H9 (cell line): Measurements from ENCODE around the gene SSBP2. TPM values are rescaled to one million over a fixed set of nuclear protein-coding genes. Genes with fewer than 3 reads are reported as not detected.

Experiments
- DNase-seq: peaks from one replicate; pipeline ENCODE4 v3.0.0-alpha.2; 2017
- H2AFZ ChIP-seq: one replicate; pipeline ENCODE4 v1.6.1; 2013; ENCODE audit warnings: mild to moderate bottlenecking, low read length, control low read depth, moderate library complexity
- H2AK5ac ChIP-seq: 2 replicates; pipeline ENCODE4 v1.6.1; 2013; ENCODE audit warnings: low read length, control low read depth, mixed read lengths; ENCODE audit not compliant: insufficient read length
- H2BK120ac ChIP-seq: one replicate; pipeline ENCODE4 v1.6.1; 2013; ENCODE audit warnings: low read depth, mild to moderate bottlenecking, low read length, control low read depth, inconsistent platforms; ENCODE audit not compliant: poor library complexity, severe bottlenecking
- H2BK12ac ChIP-seq: 2 replicates; pipeline ENCODE4 v1.6.1; 2013; ENCODE audit warnings: low read length, control low read depth, mixed read lengths, low read depth; ENCODE audit not compliant: insufficient read length
- H2BK15ac ChIP-seq: 2 replicates; pipeline ENCODE4 v1.6.1; 2013; ENCODE audit warnings: low read depth, low read length, control low read depth
- H2BK20ac ChIP-seq: one replicate; pipeline ENCODE4 v1.6.1; 2013; ENCODE audit warnings: low read depth, mild to moderate bottlenecking, low read length, control low read depth, inconsistent platforms; ENCODE audit not compliant: poor library complexity, severe bottlenecking
- H2BK5ac ChIP-seq: 2 replicates; pipeline ENCODE4 v1.6.1; 2013; ENCODE audit warnings: low read length, control low read depth, mixed read lengths; ENCODE audit not compliant: insufficient read length
- H3K14ac ChIP-seq: 2 replicates; pipeline ENCODE4 v1.6.1; 2013; ENCODE audit warnings: low read length, control low read depth; ENCODE audit not compliant: insufficient read depth
- H3K18ac ChIP-seq: 2 replicates; pipeline ENCODE4 v1.6.1; 2013; ENCODE audit warnings: low read depth, mild to moderate bottlenecking, mixed read lengths, low read length, control low read depth; ENCODE audit not compliant: insufficient read length
- H3K23ac ChIP-seq: 2 replicates; pipeline ENCODE4 v1.6.1; 2013; ENCODE audit warnings: low read length, control low read depth, mixed read lengths, low read depth; ENCODE audit not compliant: insufficient read length
- H3K23me2 ChIP-seq: 2 replicates; pipeline ENCODE4 v1.6.1; 2013; ENCODE audit warnings: low read depth, mild to moderate bottlenecking, mixed read lengths, low read length, control low read depth; ENCODE audit not compliant: insufficient read length, poor library complexity, severe bottlenecking
- H3K27ac ChIP-seq: 2 replicates; pipeline ENCODE4 v1.5.1; 2013; ENCODE audit warnings: low read length, control low read depth, mixed read lengths, low read depth; ENCODE audit not compliant: insufficient read length
- H3K27me3 ChIP-seq: 2 replicates; pipeline ENCODE4 v1.6.1; 2013; ENCODE audit warnings: low read length, control low read depth, inconsistent platforms; ENCODE audit not compliant: insufficient read depth
- H3K4ac ChIP-seq: 2 replicates; pipeline ENCODE4 v1.6.1; 2013; ENCODE audit warnings: low read depth, mild to moderate bottlenecking, control low read depth, inconsistent platforms, low read length, moderate library complexity
- H3K4me1 ChIP-seq: 2 replicates; pipeline ENCODE4 v1.6.1; 2013; ENCODE audit warnings: low read length, control low read depth, inconsistent platforms; ENCODE audit not compliant: insufficient read depth
- H3K4me2 ChIP-seq: 2 replicates; pipeline ENCODE4 v1.6.1; 2013; ENCODE audit warnings: low read length, control low read depth, mixed read lengths; ENCODE audit not compliant: insufficient read length, insufficient read depth
- H3K56ac ChIP-seq: 2 replicates; pipeline ENCODE4 v1.6.1; 2013; ENCODE audit warnings: low read depth, mild to moderate bottlenecking, mixed read lengths, low read length, control low read depth; ENCODE audit not compliant: insufficient read length
- H3K79me1 ChIP-seq: 2 replicates; pipeline ENCODE4 v1.6.1; 2013; ENCODE audit warnings: low read depth, mild to moderate bottlenecking, moderate library complexity, low read length, control low read depth, inconsistent platforms; ENCODE audit not compliant: insufficient read depth, poor library complexity, severe bottlenecking
- H3K79me2 ChIP-seq: 2 replicates; pipeline ENCODE4 v1.6.1; 2013; ENCODE audit warnings: low read length, control low read depth, inconsistent platforms; ENCODE audit not compliant: insufficient read depth
- H3K9ac ChIP-seq: 2 replicates; pipeline ENCODE4 v1.6.1; 2013; ENCODE audit warnings: low read length, control low read depth, mixed read lengths; ENCODE audit not compliant: insufficient read length; ENCODE audit errors: extremely low read depth
- H3K9me3 ChIP-seq: one replicate; pipeline ENCODE4 v1.6.1; 2013; ENCODE audit warnings: low read depth, low read length, inconsistent platforms; ENCODE audit not compliant: control insufficient read depth
- H3T11ph ChIP-seq: one replicate; pipeline ENCODE4 v1.6.1; 2013; ENCODE audit warnings: mild to moderate bottlenecking, low read length, control low read depth, inconsistent platforms
- H4K20me1 ChIP-seq: one replicate; pipeline ENCODE4 v1.6.1; 2013; ENCODE audit not compliant: control insufficient read depth, insufficient read length, insufficient read depth
- H4K5ac ChIP-seq: 2 replicates; pipeline ENCODE4 v1.6.1; 2013; ENCODE audit warnings: low read depth, mild to moderate bottlenecking, mixed read lengths, low read length, control low read depth; ENCODE audit not compliant: insufficient read length
- H4K8ac ChIP-seq: replicated peaks from 2 replicates; pipeline ENCODE4 v1.6.1; 2013; ENCODE audit warnings: low read length, control low read depth, mixed read lengths, low read depth; ENCODE audit not compliant: insufficient read length
- H4K91ac ChIP-seq: 2 replicates; pipeline ENCODE4 v1.6.1; 2013; ENCODE audit warnings: low read depth, mild to moderate bottlenecking, moderate library complexity, mixed read lengths, low read length, control low read depth; ENCODE audit not compliant: insufficient read length
- H3K27ac Mint-ChIP-seq, 3 experiments: 2 replicates in 2 of 3; 3 replicates in 1 of 3; pipeline ENCODE4 v1.8.0; 2020 to 2021; ENCODE audit warnings: mixed read lengths in 3 of 3, mild to moderate bottlenecking in 1 of 3, moderate library complexity in 1 of 3
- H3K27me3 Mint-ChIP-seq: 2 replicates; pipeline ENCODE4 v1.8.0; 2021; ENCODE audit warnings: low read depth, mild to moderate bottlenecking, moderate library complexity, mixed read lengths
- H3K36me3 Mint-ChIP-seq, 3 experiments: 2 replicates in 2 of 3; 3 replicates in 1 of 3; pipeline ENCODE4 v1.8.0; 2020 to 2021; ENCODE audit warnings: low read depth in 3 of 3, mixed read lengths in 3 of 3; ENCODE audit not compliant: insufficient read depth in 1 of 3
- H3K4me1 Mint-ChIP-seq, 2 experiments: 2 replicates each; pipeline ENCODE4 v1.8.0; 2020; ENCODE audit warnings: mixed read lengths in 2 of 2
- H3K4me3 Mint-ChIP-seq, 2 experiments: 2 replicates in 1 of 2; 3 replicates in 1 of 2; pipeline ENCODE4 v1.8.0; 2020 to 2021; ENCODE audit warnings: mild to moderate bottlenecking in 2 of 2, mixed read lengths in 2 of 2, moderate library complexity in 1 of 2
- H3K9me3 Mint-ChIP-seq, 2 experiments: 2 replicates in 1 of 2; 3 replicates in 1 of 2; pipeline ENCODE4 v1.8.0; 2020; ENCODE audit warnings: mild to moderate bottlenecking in 2 of 2, mixed read lengths in 2 of 2, moderate library complexity in 1 of 2
- WGBS: extraction: QIAGEN DNeasy Blood & Tissue Kit; methylation state at CpG from one replicate; pipeline ENCODE4 v1.1.7; 2013; ENCODE audit warnings: missing lambda C conversion rate, low lambda C conversion rate, mixed read lengths; ENCODE audit not compliant: insufficient read length; ENCODE audit errors: extremely low coverage; 5-methylcytosine and 5-hydroxymethylcytosine counted together
- total RNA-seq: library from RNA; stranded (reverse); gene quantifications from 2 replicates; pipeline ENCODE4 v1.2.1, GENCODE V29; 2021
- TF ChIP-seq, protein P1 (sequence below): fragments of 200-600 bp; sonication (generic); conservative IDR thresholded peaks from 3 replicates; pipeline ENCODE4 v1.8.0; 2021; ENCODE audit warnings: antibody characterized with exemption, mild to moderate bottlenecking

SSBP2 gene
- total RNA-seq, 1 experiment from 2014 or later, result 35.6 TPM

DNA sequence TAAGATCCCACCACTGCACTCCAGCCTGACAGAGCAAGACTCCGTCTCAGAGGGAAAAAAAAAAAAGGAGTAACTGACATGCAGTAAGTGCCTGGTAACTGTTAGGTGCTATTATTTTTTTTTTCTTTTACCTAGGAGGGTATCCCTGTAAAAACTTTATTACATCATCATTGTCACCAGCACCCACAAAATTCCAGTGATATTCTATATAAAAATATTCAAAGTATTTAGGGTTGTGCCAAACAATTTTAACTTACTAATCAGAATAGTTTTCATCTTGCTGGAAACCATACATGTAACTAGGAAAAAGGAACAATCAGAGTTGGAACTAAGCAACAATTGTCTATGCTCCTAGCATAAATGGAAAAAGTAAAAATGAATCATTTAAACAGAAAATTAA lies 112.4 kb downstream of the SSBP2 start:
- H2BK20ac ChIP-seq, result no peak overlapping the region
- H2BK5ac ChIP-seq, result no peak overlapping the region
- no CpG with 5 or more reads among the region's 1 CpG for WGBS
- H3K9me3 Mint-ChIP-seq, result no peaks in the 10 kb centered on the region
- H3K4ac ChIP-seq, result no peak overlapping the region
- no peak overlapping the region for H2AK5ac ChIP-seq
- no peak overlapping the region for H3K27ac ChIP-seq
- no peak overlapping the region for H3K4me3 Mint-ChIP-seq
- H3K4me1 ChIP-seq, result no peaks in the 10 kb centered on the region
- H2BK15ac ChIP-seq, result no peak overlapping the region
- no peak overlapping the region for H2AFZ ChIP-seq
- no peaks in the 10 kb centered on the region for H3K79me2 ChIP-seq
- H2BK120ac ChIP-seq, result no peak overlapping the region
- no peaks in the 10 kb centered on the region; a peak in 1 of 7 replicates for H3K36me3 Mint-ChIP-seq
- H3T11ph ChIP-seq, result no peak overlapping the region
- TF ChIP-seq, protein P1, sequence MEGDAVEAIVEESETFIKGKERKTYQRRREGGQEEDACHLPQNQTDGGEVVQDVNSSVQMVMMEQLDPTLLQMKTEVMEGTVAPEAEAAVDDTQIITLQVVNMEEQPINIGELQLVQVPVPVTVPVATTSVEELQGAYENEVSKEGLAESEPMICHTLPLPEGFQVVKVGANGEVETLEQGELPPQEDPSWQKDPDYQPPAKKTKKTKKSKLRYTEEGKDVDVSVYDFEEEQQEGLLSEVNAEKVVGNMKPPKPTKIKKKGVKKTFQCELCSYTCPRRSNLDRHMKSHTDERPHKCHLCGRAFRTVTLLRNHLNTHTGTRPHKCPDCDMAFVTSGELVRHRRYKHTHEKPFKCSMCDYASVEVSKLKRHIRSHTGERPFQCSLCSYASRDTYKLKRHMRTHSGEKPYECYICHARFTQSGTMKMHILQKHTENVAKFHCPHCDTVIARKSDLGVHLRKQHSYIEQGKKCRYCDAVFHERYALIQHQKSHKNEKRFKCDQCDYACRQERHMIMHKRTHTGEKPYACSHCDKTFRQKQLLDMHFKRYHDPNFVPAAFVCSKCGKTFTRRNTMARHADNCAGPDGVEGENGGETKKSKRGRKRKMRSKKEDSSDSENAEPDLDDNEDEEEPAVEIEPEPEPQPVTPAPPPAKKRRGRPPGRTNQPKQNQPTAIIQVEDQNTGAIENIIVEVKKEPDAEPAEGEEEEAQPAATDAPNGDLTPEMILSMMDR, result no peak
- H4K20me1 ChIP-seq, result no peaks in the 10 kb centered on the region
- no peak overlapping the region for H3K9ac ChIP-seq
- no peak overlapping the region for H3K4me2 ChIP-seq
- H2BK12ac ChIP-seq, result no peak overlapping the region
- H3K23me2 ChIP-seq, result no peaks in the 10 kb centered on the region
- H4K5ac ChIP-seq, result no peak overlapping the region
- no peak overlapping the region for H4K8ac ChIP-seq
- no peak overlapping the region for H3K23ac ChIP-seq
- DNase-seq, result no peak
- H3K27me3 ChIP-seq, result no peaks in the 10 kb centered on the region
- H4K91ac ChIP-seq, result no peak overlapping the region
- no peaks in the 10 kb centered on the region for H3K79me1 ChIP-seq
- H3K18ac ChIP-seq, result no peak overlapping the region
- H3K27me3 Mint-ChIP-seq, result no peaks in the 10 kb centered on the region
- H3K14ac ChIP-seq, result no peak overlapping the region
- H3K27ac Mint-ChIP-seq, result no peak overlapping the region
- no peak overlapping the region for H3K56ac ChIP-seq
- no peaks in the 10 kb centered on the region for H3K9me3 ChIP-seq
- H3K4me1 Mint-ChIP-seq, result 0 out of 4 replicates have a peak, but pooled peaks cover 0 to 3% of the 10 kb centered on the region in 2 experiments
